Effector memory CD4-positive, alpha-beta T cell (primary cell): ENCODE results near the gene ZNF75A.

ENCODE experiments used
- DNase-seq, 3 donors: peaks; one replicate each; pipeline ENCODE4 v3.0.0-alpha.2; 2020
- H3K27ac ChIP-seq: 2 replicates; pipeline ENCODE4 v1.7.0; 2013; ENCODE audit warnings: mild to moderate bottlenecking, low read length, moderate library complexity; ENCODE audit not compliant: insufficient read depth, poor library complexity, severe bottlenecking
- H3K27me3 ChIP-seq: replicated peaks from 2 replicates; pipeline ENCODE4 v1.7.0; 2013; ENCODE audit warnings: mild to moderate bottlenecking, low read length; ENCODE audit not compliant: insufficient read depth, control insufficient read depth, poor library complexity, severe bottlenecking
- H3K36me3 ChIP-seq: 2 replicates; pipeline ENCODE4 v1.7.0; 2013; ENCODE audit warnings: mild to moderate bottlenecking, low read length, moderate library complexity; ENCODE audit not compliant: control insufficient read depth, insufficient read depth
- H3K4me1 ChIP-seq: 2 replicates; pipeline ENCODE4 v1.7.0; 2013; ENCODE audit warnings: low read length, mild to moderate bottlenecking; ENCODE audit not compliant: control insufficient read depth, insufficient read depth, poor library complexity, severe bottlenecking
- H3K4me3 ChIP-seq: 2 replicates; pipeline ENCODE4 v1.7.0; 2013; ENCODE audit warnings: low read length, low read depth, mild to moderate bottlenecking; ENCODE audit not compliant: insufficient read depth, poor library complexity, severe bottlenecking
- H3K9me3 ChIP-seq: 2 replicates; pipeline ENCODE4 v1.7.0; 2013; ENCODE audit warnings: mild to moderate bottlenecking, low read length, moderate library complexity; ENCODE audit not compliant: control insufficient read depth

Gene ZNF75A

GRCh38 chr16:3285131-3285530, 20.2 kb upstream of the ZNF75A start:
- DNase-seq: no peak
- Histone ChIP-seq H3K36me3 (peaks cover 41% of the 10 kb centered on the region), H3K27me3 (no peaks in the 10 kb centered on the region), H3K4me1 (peaks cover 20% of the 10 kb centered on the region), H3K9me3 (peaks cover 13% of the 10 kb centered on the region), H3K27ac (no peak overlapping the region), H3K4me3 (peak overlapping the region; percentile 85)

- no peak for DNase-seq
- Histone ChIP-seq H3K36me3 (peaks cover 73% of the 10 kb centered on the region), H3K27me3 (no peaks in the 10 kb centered on the region), H3K4me3 (peak overlapping the region; percentile 14), H3K27ac (no peak overlapping the region), H3K4me1 (peaks cover 4% of the 10 kb centered on the region), H3K9me3 (peaks cover 50% of the 10 kb centered on the region)
Measured at GRCh38 chr16:3289998-3290673, 15.2 kb upstream of the ZNF75A start.

- Histone ChIP-seq H3K36me3 (peaks cover 53% of the 10 kb centered on the region), H3K4me3 (no peak overlapping the region), H3K4me1 (no peaks in the 10 kb centered on the region), H3K27me3 (no peaks in the 10 kb centered on the region), H3K9me3 (peaks cover 50% of the 10 kb centered on the region), H3K27ac (no peak overlapping the region)
- DNase-seq: no peak
Measured at GRCh38 chr16:3292604-3293003, 12.7 kb upstream of the ZNF75A start.

- Histone ChIP-seq H3K27ac (no peak overlapping the region), H3K36me3 (peaks cover 31% of the 10 kb centered on the region), H3K9me3 (peaks cover 43% of the 10 kb centered on the region), H3K27me3 (no peaks in the 10 kb centered on the region), H3K4me3 (no peak overlapping the region), H3K4me1 (no peaks in the 10 kb centered on the region)
- no peak for DNase-seq
Measured at GRCh38 chr16:3295209-3295608, 10.1 kb upstream of the ZNF75A start.

GRCh38 chr16:3295783-3296182, 9.5 kb upstream of the ZNF75A start:
- no peak overlapping the region for H3K4me3 ChIP-seq
- peaks cover 37% of the 10 kb centered on the region for H3K9me3 ChIP-seq
- H3K27ac ChIP-seq: no peak overlapping the region
- H3K27me3 ChIP-seq: no peaks in the 10 kb centered on the region
- H3K36me3 ChIP-seq: peaks cover 26% of the 10 kb centered on the region
- no peak for DNase-seq
- H3K4me1 ChIP-seq: no peaks in the 10 kb centered on the region

- Histone ChIP-seq H3K9me3 (peaks cover 11% of the 10 kb centered on the region), H3K4me1 (peaks cover 4% of the 10 kb centered on the region), H3K27me3 (no peaks in the 10 kb centered on the region), H3K4me3 (no peak overlapping the region), H3K27ac (no peak overlapping the region), H3K36me3 (peaks cover 15% of the 10 kb centered on the region)
- no peak for DNase-seq
Measured at GRCh38 chr16:3304370-3304769, 927 bp upstream of the ZNF75A start.

- H3K9me3 ChIP-seq: peaks cover 16% of the 10 kb centered on the region
Measured at GRCh38 chr16:3306078-3306477, 781 bp downstream of the ZNF75A start.

GRCh38 chr16:3311496-3311895, 6.2 kb downstream of the ZNF75A start:
- DNase-seq: no peak
- peaks cover 49% of the 10 kb centered on the region for H3K36me3 ChIP-seq
- no peak overlapping the region for H3K27ac ChIP-seq
- H3K27me3 ChIP-seq: no peaks in the 10 kb centered on the region
- no peaks in the 10 kb centered on the region for H3K4me1 ChIP-seq
- H3K9me3 ChIP-seq: peaks cover 49% of the 10 kb centered on the region
- no peak overlapping the region for H3K4me3 ChIP-seq

More at GRCh38 chr16:3306078-3306477, 781 bp downstream of the ZNF75A start:
- H3K4me3 ChIP-seq: peak overlapping the region; percentile 92
- H3K4me1 ChIP-seq: peaks cover 4% of the 10 kb centered on the region
- H3K27me3 ChIP-seq: no peaks in the 10 kb centered on the region
- peaks cover 19% of the 10 kb centered on the region for H3K36me3 ChIP-seq
- peak overlapping the region; percentile 78 for H3K27ac ChIP-seq
- DNase-seq: no peak

GRCh38 chr16:3317315-3317999, 12.2 kb downstream of the ZNF75A start:
- H3K4me1 ChIP-seq: no peaks in the 10 kb centered on the region
- H3K27me3 ChIP-seq: no peaks in the 10 kb centered on the region
- no peak for DNase-seq
- no peak overlapping the region for H3K4me3 ChIP-seq
- H3K36me3 ChIP-seq: peaks cover 45% of the 10 kb centered on the region
- H3K27ac ChIP-seq: no peak overlapping the region
- H3K9me3 ChIP-seq: peaks cover 81% of the 10 kb centered on the region

GRCh38 chr16:3321816-3322215, 16.5 kb downstream of the ZNF75A start:
- H3K27ac ChIP-seq: no peak overlapping the region
- DNase-seq: no peak
- H3K4me3 ChIP-seq: no peak overlapping the region
- H3K27me3 ChIP-seq: no peaks in the 10 kb centered on the region
- peaks cover 61% of the 10 kb centered on the region for H3K9me3 ChIP-seq
- peaks cover 13% of the 10 kb centered on the region for H3K36me3 ChIP-seq
- no peaks in the 10 kb centered on the region for H3K4me1 ChIP-seq
